ENCODE data around the gene ELMO1.

The ELMO1 gene

GRCh38 chr7:37388811-37389210 is 59.9 kb downstream of the ELMO1 start:
- no peak overlapping the region for H3K4ac ChIP-seq (ENCODE audit: low read depth, low read length)
- no peak overlapping the region for H3K4me3 ChIP-seq (ENCODE audit: low read depth, low read length)
- no peak overlapping the region for H2BK12ac ChIP-seq (ENCODE audit: low read length)
- no peak overlapping the region for H4K12ac ChIP-seq (ENCODE audit: low read depth, low read length)
- H3K9me3 ChIP-seq (ENCODE audit: insufficient read depth, low read depth, low read length), result no peaks in the 10 kb centered on the region
- H3K79me2 ChIP-seq (ENCODE audit: control insufficient read depth, insufficient read depth, low read length, poor library complexity), result peaks cover 2% of the 10 kb centered on the region
- H3K9ac ChIP-seq (ENCODE audit: low read length), result no peak overlapping the region
- peaks cover 19 to 23% of the 10 kb centered on the region in 2 experiments for H3K4me1 ChIP-seq (ENCODE audit: control insufficient read depth in 1 of 2, insufficient read depth in 2 of 2, low read length in 2 of 2)
- H3K4me2 ChIP-seq (ENCODE audit: low read length), result no peak overlapping the region
- no peak overlapping the region for H2BK120ac ChIP-seq (ENCODE audit: insufficient read depth, low read length, poor library complexity)
- H3K18ac ChIP-seq (ENCODE audit: low read length), result no peak overlapping the region
- no peak overlapping the region for H2AK5ac ChIP-seq (ENCODE audit: low read length)
- no peak overlapping the region for H3K14ac ChIP-seq (ENCODE audit: low read length)
- H3K27me3 ChIP-seq (ENCODE audit: insufficient read depth, low read length), result no peaks in the 10 kb centered on the region
- H4K8ac ChIP-seq (ENCODE audit: low read depth, low read length), result no peak overlapping the region
- H3K36me3 ChIP-seq (ENCODE audit: control insufficient read depth in 1 of 2, insufficient read depth in 2 of 2, low read length in 2 of 2), result peaks cover 0 to 4% of the 10 kb centered on the region in 2 experiments
- no peak overlapping the region for H3K23ac ChIP-seq (ENCODE audit: low read length)
- WGBS (ENCODE audit: extremely low coverage, insufficient coverage, insufficient read length), result no CpG with 5 or more reads among the region's 4 CpGs
- peaks cover 4% of the 10 kb centered on the region for H3K79me1 ChIP-seq (ENCODE audit: low read length)
- no peak overlapping the region for H2BK5ac ChIP-seq (ENCODE audit: low read depth, low read length, poor library complexity)
- H3K27ac ChIP-seq (ENCODE audit: low read depth, low read length), result no peak overlapping the region
- DNase-seq, result no peak
- no peak overlapping the region for H4K91ac ChIP-seq (ENCODE audit: low read depth, low read length)
- H2AFZ ChIP-seq (ENCODE audit: insufficient read depth, low read length, poor library complexity), result no peak overlapping the region

GRCh38 chr7:37385787-37386186 is 62.9 kb downstream of the ELMO1 start:
- Histone ChIP-seq H3K23ac (ENCODE audit: low read length) (no peak overlapping the region), H3K4me1 (ENCODE audit: control insufficient read depth in 1 of 2, insufficient read depth in 2 of 2, low read length in 2 of 2) (peaks cover 9 to 19% of the 10 kb centered on the region in 2 experiments), H4K8ac (ENCODE audit: low read depth, low read length) (no peak overlapping the region), H3K14ac (ENCODE audit: low read length) (no peak overlapping the region), H2BK5ac (ENCODE audit: low read depth, low read length, poor library complexity) (no peak overlapping the region), H3K4me3 (ENCODE audit: low read depth, low read length) (no peak overlapping the region), H3K9me3 (ENCODE audit: insufficient read depth, low read depth, low read length) (no peaks in the 10 kb centered on the region), H3K79me2 (ENCODE audit: control insufficient read depth, insufficient read depth, low read length, poor library complexity) (peaks cover 2% of the 10 kb centered on the region), H2BK12ac (ENCODE audit: low read length) (no peak overlapping the region), H4K12ac (ENCODE audit: low read depth, low read length) (no peak overlapping the region), H2AFZ (ENCODE audit: insufficient read depth, low read length, poor library complexity) (no peak overlapping the region), H4K91ac (ENCODE audit: low read depth, low read length) (peak overlapping the region; percentile 16), H3K79me1 (ENCODE audit: low read length) (peaks cover 4% of the 10 kb centered on the region), H3K4me2 (ENCODE audit: low read length) (no peak overlapping the region), H3K9ac (ENCODE audit: low read length) (no peak overlapping the region), H2AK5ac (ENCODE audit: low read length) (no peak overlapping the region), H3K36me3 (ENCODE audit: control insufficient read depth in 1 of 2, insufficient read depth in 2 of 2, low read length in 2 of 2) (peaks cover 0 to 3% of the 10 kb centered on the region in 2 experiments), H3K18ac (ENCODE audit: low read length) (peak overlapping the region; percentile 15), H3K4ac (ENCODE audit: low read depth, low read length) (peak overlapping the region; percentile 30), H3K27me3 (ENCODE audit: insufficient read depth, low read length) (no peaks in the 10 kb centered on the region), H3K27ac (ENCODE audit: low read depth, low read length) (no peak overlapping the region), H2BK120ac (ENCODE audit: insufficient read depth, low read length, poor library complexity) (no peak overlapping the region)
- DNase-seq, result peak in 1 of 2 donors; percentile 28
- WGBS (ENCODE audit: extremely low coverage, insufficient coverage, insufficient read length), result no CpG with 5 or more reads among the region's 6 CpGs

DNA sequence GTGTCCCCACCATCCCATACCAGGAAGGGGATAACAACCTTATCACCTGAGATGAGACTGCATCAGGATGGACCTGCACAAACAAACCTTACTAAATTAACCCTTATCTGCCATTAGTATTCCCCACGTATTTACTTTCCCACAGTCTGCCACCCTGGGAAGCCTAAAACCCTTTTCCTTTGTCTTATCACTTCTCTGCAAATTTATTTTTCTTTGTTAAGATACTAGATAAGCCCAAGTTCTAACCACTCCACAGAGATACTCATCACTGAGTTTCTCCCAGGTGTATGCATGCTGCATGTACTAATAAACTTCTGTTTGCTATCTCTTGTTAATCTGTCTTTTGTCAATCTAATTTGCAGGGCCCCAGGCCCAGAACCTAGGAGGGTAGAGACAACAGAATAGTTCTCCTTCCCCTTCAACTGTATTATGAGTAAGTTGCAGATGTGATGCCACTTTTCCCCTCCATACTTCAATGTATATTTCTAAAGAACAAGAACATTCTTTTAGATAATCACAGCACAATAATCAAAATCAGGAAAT is 66.0 kb downstream of the ELMO1 start:
- Histone ChIP-seq H3K4me3 (ENCODE audit: low read depth, low read length) (no peak overlapping the region), H3K4ac (ENCODE audit: low read depth, low read length) (no peak overlapping the region), H3K27me3 (ENCODE audit: insufficient read depth, low read length) (no peaks in the 10 kb centered on the region), H2BK120ac (ENCODE audit: insufficient read depth, low read length, poor library complexity) (no peak overlapping the region), H3K79me1 (ENCODE audit: low read length) (peaks cover 8% of the 10 kb centered on the region), H3K23ac (ENCODE audit: low read length) (no peak overlapping the region), H4K8ac (ENCODE audit: low read depth, low read length) (no peak overlapping the region), H3K4me1 (ENCODE audit: control insufficient read depth in 1 of 2, insufficient read depth in 2 of 2, low read length in 2 of 2) (peaks cover 9 to 13% of the 10 kb centered on the region in 2 experiments), H3K36me3 (ENCODE audit: control insufficient read depth in 1 of 2, insufficient read depth in 2 of 2, low read length in 2 of 2) (peaks cover 2 to 5% of the 10 kb centered on the region in 2 experiments), H2BK5ac (ENCODE audit: low read depth, low read length, poor library complexity) (no peak overlapping the region), H3K9ac (ENCODE audit: low read length) (no peak overlapping the region), H2BK12ac (ENCODE audit: low read length) (no peak overlapping the region), H2AK5ac (ENCODE audit: low read length) (no peak overlapping the region), H3K14ac (ENCODE audit: low read length) (no peak overlapping the region), H3K9me3 (ENCODE audit: insufficient read depth, low read depth, low read length) (no peaks in the 10 kb centered on the region), H2AFZ (ENCODE audit: insufficient read depth, low read length, poor library complexity) (no peak overlapping the region), H4K12ac (ENCODE audit: low read depth, low read length) (no peak overlapping the region), H3K4me2 (ENCODE audit: low read length) (no peak overlapping the region), H3K18ac (ENCODE audit: low read length) (no peak overlapping the region), H3K79me2 (ENCODE audit: control insufficient read depth, insufficient read depth, low read length, poor library complexity) (peaks cover 2% of the 10 kb centered on the region), H3K27ac (ENCODE audit: low read depth, low read length) (no peak overlapping the region), H4K91ac (ENCODE audit: low read depth, low read length) (no peak overlapping the region)
- no peak for DNase-seq
- WGBS (ENCODE audit: extremely low coverage, insufficient coverage, insufficient read length), result no CpG with 5 or more reads among the region's 1 CpG

DNA sequence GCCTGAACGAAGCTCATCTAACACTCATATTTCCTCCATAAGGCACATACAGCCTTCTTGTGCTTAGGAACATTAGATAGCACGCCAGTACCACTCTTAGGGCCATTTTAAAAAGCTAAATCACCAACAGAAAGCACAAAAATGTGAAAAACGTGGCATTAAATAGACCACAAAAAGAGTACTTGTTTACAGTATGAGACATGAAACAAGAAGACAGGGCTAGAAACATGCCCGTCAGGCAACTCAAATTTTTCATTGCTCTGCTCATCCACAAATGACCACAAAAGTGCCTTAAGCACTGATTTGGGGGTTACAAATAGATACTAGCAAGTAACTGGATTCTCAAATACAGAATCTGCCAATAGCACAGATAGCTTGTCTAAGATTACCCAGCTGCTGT is 67.8 kb downstream of the ELMO1 start:
- no peak overlapping the region for H4K91ac ChIP-seq (ENCODE audit: low read depth, low read length)
- H3K27me3 ChIP-seq (ENCODE audit: insufficient read depth, low read length), result no peaks in the 10 kb centered on the region
- H4K12ac ChIP-seq (ENCODE audit: low read depth, low read length), result no peak overlapping the region
- peaks cover 4 to 8% of the 10 kb centered on the region in 2 experiments for H3K36me3 ChIP-seq (ENCODE audit: control insufficient read depth in 1 of 2, insufficient read depth in 2 of 2, low read length in 2 of 2)
- H3K4ac ChIP-seq (ENCODE audit: low read depth, low read length), result no peak overlapping the region
- H2AFZ ChIP-seq (ENCODE audit: insufficient read depth, low read length, poor library complexity), result no peak overlapping the region
- no peak overlapping the region for H3K9ac ChIP-seq (ENCODE audit: low read length)
- peaks cover 2% of the 10 kb centered on the region for H3K79me2 ChIP-seq (ENCODE audit: control insufficient read depth, insufficient read depth, low read length, poor library complexity)
- no peak overlapping the region for H3K14ac ChIP-seq (ENCODE audit: low read length)
- no peak overlapping the region for H3K18ac ChIP-seq (ENCODE audit: low read length)
- no peak for DNase-seq
- peaks cover 7% of the 10 kb centered on the region for H3K79me1 ChIP-seq (ENCODE audit: low read length)
- no peak overlapping the region for H2BK5ac ChIP-seq (ENCODE audit: low read depth, low read length, poor library complexity)
- H2BK120ac ChIP-seq (ENCODE audit: insufficient read depth, low read length, poor library complexity), result no peak overlapping the region
- peaks cover 4 to 5% of the 10 kb centered on the region in 2 experiments for H3K4me1 ChIP-seq (ENCODE audit: control insufficient read depth in 1 of 2, insufficient read depth in 2 of 2, low read length in 2 of 2)
- H3K27ac ChIP-seq (ENCODE audit: low read depth, low read length), result peak overlapping the region; percentile 44
- H3K4me3 ChIP-seq (ENCODE audit: low read depth, low read length), result no peak overlapping the region
- H2AK5ac ChIP-seq (ENCODE audit: low read length), result no peak overlapping the region
- peaks cover 3% of the 10 kb centered on the region for H3K9me3 ChIP-seq (ENCODE audit: insufficient read depth, low read depth, low read length)
- H3K4me2 ChIP-seq (ENCODE audit: low read length), result no peak overlapping the region
- H3K23ac ChIP-seq (ENCODE audit: low read length), result no peak overlapping the region
- no peak overlapping the region for H2BK12ac ChIP-seq (ENCODE audit: low read length)
- H4K8ac ChIP-seq (ENCODE audit: low read depth, low read length), result no peak overlapping the region
- WGBS (ENCODE audit: extremely low coverage, insufficient coverage, insufficient read length), result no CpG with 5 or more reads among the region's 4 CpGs

Data from trophoblast cell (in vitro differentiated cells and primary cell).